Endometrium (tissue), 2 donors: ENCODE measurements around the gene PDE6H.

Experiments
- FAIRE-seq: peaks from 2 replicates; lab custom pipeline; 2012; peaks lifted over from hg19 to GRCh38; lab: Jason Lieb, UNC
- donor health status: control.
- donor health status: control.

Gene PDE6H

DNA sequence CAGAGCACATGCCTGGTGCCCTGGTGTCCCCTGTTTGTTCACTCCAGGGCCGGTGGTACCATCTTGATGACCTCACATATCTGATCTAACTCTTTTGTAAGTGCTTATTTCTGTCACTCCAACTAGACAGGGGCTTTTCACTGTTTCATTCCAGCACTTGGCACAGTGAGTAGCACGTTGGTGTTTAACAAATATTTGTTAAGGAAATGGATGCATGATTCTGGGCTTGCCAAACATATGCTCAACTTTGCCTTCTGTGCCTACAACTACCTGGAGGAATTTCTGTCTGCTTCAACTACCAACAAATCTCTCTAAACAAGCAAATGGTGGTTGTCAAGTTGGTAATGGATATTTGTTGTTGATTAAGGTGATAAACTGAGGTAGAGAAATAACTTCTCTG is 31.6 kb downstream of the PDE6H start:
- no peak for FAIRE-seq

- FAIRE-seq = no peak
Observed at GRCh38 chr12:15005064-15005463, 32.2 kb downstream of the PDE6H start.

- FAIRE-seq = no peak
Observed at GRCh38 chr12:15007551-15007950, 34.7 kb downstream of the PDE6H start.

DNA sequence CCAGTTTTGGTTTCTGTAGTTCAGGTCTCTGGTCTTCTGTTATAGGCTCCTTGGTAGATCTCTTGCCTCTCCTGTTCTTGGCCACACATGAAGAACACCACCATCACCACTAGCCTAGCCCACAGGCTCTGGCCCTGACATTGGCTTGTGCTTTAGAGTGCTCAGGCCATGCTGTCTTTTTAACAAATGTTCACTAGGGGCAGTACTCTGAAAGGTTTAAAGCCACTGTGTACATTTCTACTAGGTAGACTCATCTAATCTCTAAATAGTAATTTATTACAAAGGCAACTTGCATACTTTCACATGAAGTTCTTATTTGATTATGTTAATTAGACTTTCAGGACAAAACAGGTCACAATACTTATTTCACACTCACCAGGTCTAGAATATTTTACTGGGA is 38.3 kb downstream of the PDE6H start:
- FAIRE-seq = no peak

GRCh38 chr12:15013634-15014179 is 40.9 kb downstream of the PDE6H start:
- FAIRE-seq = no peak

- no peak for FAIRE-seq
Observed at GRCh38 chr12:15014708-15015107, 41.9 kb downstream of the PDE6H start.

- FAIRE-seq = no peak
Observed at GRCh38 chr12:15015121-15015520, 42.3 kb downstream of the PDE6H start.

GRCh38 chr12:15020156-15020555 is 47.3 kb downstream of the PDE6H start:
- FAIRE-seq = no peak
